Activated CD4-positive, alpha-beta T cell treated with anti-CD3 and anti-CD28 coated beads, Interleukin-2, amount 10 ng/mL, durations not matched to agents 7 days and 5 days (primary cell): ENCODE data around the gene HOATZ. TPM values are rescaled to one million over a fixed set of nuclear protein-coding genes. Genes with fewer than 3 reads are reported as not detected.

Experiments
- CTCF ChIA-PET: fragments of 350-600 bp; sonication (Branson Sonifier 250); formaldehyde crosslinking; loops from one replicate; lab custom pipeline; 2021; ENCODE audit warnings: antibody characterized with exemption; lab: Charles Lee
- POLR2A ChIA-PET: fragments of 350-600 bp; sonication (Branson Sonifier 250); formaldehyde crosslinking; loops from one replicate; lab custom pipeline; 2021; ENCODE audit warnings: antibody characterized with exemption; lab: Charles Lee
- DNase-seq: peaks from one replicate; pipeline ENCODE4 v3.0.0-alpha.2; 2020
- H3K27ac Mint-ChIP-seq: one replicate; pipeline ENCODE4 v1.8.0; 2021; ENCODE audit warnings: mild to moderate bottlenecking, moderate library complexity, mixed read lengths
- H3K27me3 Mint-ChIP-seq: one replicate; pipeline ENCODE4 v1.8.0; 2021; ENCODE audit warnings: mixed read lengths
- H3K36me3 Mint-ChIP-seq: one replicate; pipeline ENCODE4 v1.8.0; 2021; ENCODE audit warnings: low read depth, mixed read lengths
- H3K4me1 Mint-ChIP-seq: one replicate; pipeline ENCODE4 v1.8.0; 2021; ENCODE audit warnings: mixed read lengths
- H3K4me3 Mint-ChIP-seq: one replicate; pipeline ENCODE4 v1.8.0; 2021; ENCODE audit warnings: mild to moderate bottlenecking, moderate library complexity, mixed read lengths
- H3K9me3 Mint-ChIP-seq: one replicate; pipeline ENCODE4 v1.8.0; 2021; ENCODE audit warnings: mixed read lengths
- total RNA-seq, 2 experiments: library from RNA; stranded (reverse); gene quantifications; one replicate each; pipeline ENCODE4 v1.2.3, GENCODE V29; 2021

Gene HOATZ
- total RNA-seq, 2 experiments from 2014 or later = not detected

- Mint-ChIP-seq H3K27me3 (peaks cover 4% of the 10 kb centered on the region), H3K4me1 (no peaks in the 10 kb centered on the region), H3K27ac (no peak overlapping the region), H3K4me3 (no peak overlapping the region), H3K9me3 (peaks cover 3% of the 10 kb centered on the region), H3K36me3 (peaks cover 5% of the 10 kb centered on the region)
- ChIA-PET POLR2A (no interaction called here), CTCF (interaction anchor here (0.6 to 1.2 kb wide), 2 partner anchors 14 to 218 kb away, joined by 3 read pairs; no protein-coding TSS in a partner anchor)
- no peak for DNase-seq
Observed at GRCh38 chr11:111559800-111560464, 45.4 kb downstream of the HOATZ start.

- Mint-ChIP-seq H3K9me3 (no peaks in the 10 kb centered on the region), H3K4me3 (no peak overlapping the region), H3K4me1 (no peaks in the 10 kb centered on the region), H3K27ac (no peak overlapping the region), H3K36me3 (peaks cover 1% of the 10 kb centered on the region), H3K27me3 (peaks cover 1% of the 10 kb centered on the region)
- DNase-seq = no peak
- ChIA-PET POLR2A (no interaction called here), CTCF (interaction anchor here (1.2 kb wide), 1 partner anchor 13 kb away, joined by 3 read pairs; no protein-coding TSS in a partner anchor)
Observed at GRCh38 chr11:111560800-111561199, 46.2 kb downstream of the HOATZ start.

- Mint-ChIP-seq H3K9me3 (no peaks in the 10 kb centered on the region), H3K27ac (no peak overlapping the region), H3K27me3 (peaks cover 1% of the 10 kb centered on the region), H3K36me3 (peaks cover 1% of the 10 kb centered on the region), H3K4me1 (no peaks in the 10 kb centered on the region), H3K4me3 (no peak overlapping the region)
- POLR2A ChIA-PET = no interaction called here
- DNase-seq = no peak
- CTCF ChIA-PET = interaction anchor here (0.6 to 1.6 kb wide), 3 partner anchors 9 to 1071 kb away, joined by 3 to 7 read pairs (median 3); no protein-coding TSS in a partner anchor
Observed at GRCh38 chr11:111561306-111561705, 46.7 kb downstream of the HOATZ start.

GRCh38 chr11:111561791-111562325 lies 47.3 kb downstream of the HOATZ start:
- ChIA-PET CTCF (interaction anchor here (0.6 to 1.6 kb wide), 3 partner anchors 10 to 1072 kb away, joined by 3 to 7 read pairs (median 3); no protein-coding TSS in a partner anchor), POLR2A (no interaction called here)
- Mint-ChIP-seq H3K27ac (no peak overlapping the region), H3K27me3 (peaks cover 1% of the 10 kb centered on the region), H3K36me3 (no peaks in the 10 kb centered on the region), H3K4me3 (no peak overlapping the region), H3K4me1 (no peaks in the 10 kb centered on the region), H3K9me3 (no peaks in the 10 kb centered on the region)
- DNase-seq = no peak

- no peak overlapping the region for H3K27ac Mint-ChIP-seq
- no peak overlapping the region for H3K4me3 Mint-ChIP-seq
- H3K27me3 Mint-ChIP-seq = no peaks in the 10 kb centered on the region
- CTCF ChIA-PET = interaction anchor here (0.7 to 1.6 kb wide), 3 partner anchors 11 to 117 kb away, joined by 3 to 7 read pairs (median 4); no protein-coding TSS in a partner anchor
- no peaks in the 10 kb centered on the region for H3K9me3 Mint-ChIP-seq
- no peaks in the 10 kb centered on the region for H3K4me1 Mint-ChIP-seq
- POLR2A ChIA-PET = no interaction called here
- no peak for DNase-seq
- H3K36me3 Mint-ChIP-seq = no peaks in the 10 kb centered on the region
Observed at GRCh38 chr11:111562692-111563389, 48.3 kb downstream of the HOATZ start.

GRCh38 chr11:111565114-111565720 lies 50.6 kb downstream of the HOATZ start:
- H3K9me3 Mint-ChIP-seq = no peaks in the 10 kb centered on the region
- ChIA-PET CTCF (no interaction called here), POLR2A (no interaction called here)
- H3K4me3 Mint-ChIP-seq = no peak overlapping the region
- H3K27me3 Mint-ChIP-seq = no peaks in the 10 kb centered on the region
- DNase-seq = peak; percentile 73
- no peaks in the 10 kb centered on the region for H3K4me1 Mint-ChIP-seq
- no peaks in the 10 kb centered on the region for H3K36me3 Mint-ChIP-seq
- no peak overlapping the region for H3K27ac Mint-ChIP-seq

- no peak overlapping the region for H3K4me3 Mint-ChIP-seq
- ChIA-PET POLR2A (no interaction called here), CTCF (interaction anchor here (0.8 to 1.3 kb wide), 2 partner anchors 210 to 360 kb away, joined by 3 read pairs; no protein-coding TSS in a partner anchor)
- no peaks in the 10 kb centered on the region for H3K36me3 Mint-ChIP-seq
- H3K27ac Mint-ChIP-seq = no peak overlapping the region
- H3K4me1 Mint-ChIP-seq = no peaks in the 10 kb centered on the region
- H3K27me3 Mint-ChIP-seq = peaks cover 6% of the 10 kb centered on the region
- DNase-seq = no peak
- H3K9me3 Mint-ChIP-seq = no peaks in the 10 kb centered on the region
Observed at GRCh38 chr11:111566324-111566723, 51.7 kb downstream of the HOATZ start.

GRCh38 chr11:111569476-111569875 lies 54.9 kb downstream of the HOATZ start:
- H3K9me3 Mint-ChIP-seq = no peaks in the 10 kb centered on the region
- no peak for DNase-seq
- H3K4me1 Mint-ChIP-seq = no peaks in the 10 kb centered on the region
- ChIA-PET CTCF (interaction anchor here (1.6 kb wide), 1 partner anchor 21 kb away, joined by 3 read pairs; no protein-coding TSS in a partner anchor), POLR2A (no interaction called here)
- no peak overlapping the region for H3K4me3 Mint-ChIP-seq
- no peaks in the 10 kb centered on the region for H3K36me3 Mint-ChIP-seq
- no peak overlapping the region for H3K27ac Mint-ChIP-seq
- peaks cover 10% of the 10 kb centered on the region for H3K27me3 Mint-ChIP-seq

GRCh38 chr11:111570796-111571195 lies 56.2 kb downstream of the HOATZ start:
- H3K4me3 Mint-ChIP-seq = no peak overlapping the region
- ChIA-PET CTCF (interaction anchor here (0.5 to 1.6 kb wide), 2 partner anchors 19 to 34 kb away, joined by 3 read pairs; no protein-coding TSS in a partner anchor), POLR2A (no interaction called here)
- peaks cover 13% of the 10 kb centered on the region for H3K27me3 Mint-ChIP-seq
- no peaks in the 10 kb centered on the region for H3K9me3 Mint-ChIP-seq
- H3K4me1 Mint-ChIP-seq = no peaks in the 10 kb centered on the region
- H3K27ac Mint-ChIP-seq = no peak overlapping the region
- no peak for DNase-seq
- H3K36me3 Mint-ChIP-seq = no peaks in the 10 kb centered on the region

- Mint-ChIP-seq H3K4me3 (no peak overlapping the region), H3K4me1 (no peaks in the 10 kb centered on the region), H3K27ac (no peak overlapping the region), H3K27me3 (peaks cover 13% of the 10 kb centered on the region), H3K36me3 (no peaks in the 10 kb centered on the region), H3K9me3 (no peaks in the 10 kb centered on the region)
- ChIA-PET CTCF (no interaction called here), POLR2A (no interaction called here)
- DNase-seq = no peak
Observed at GRCh38 chr11:111571829-111572501, 57.4 kb downstream of the HOATZ start.

GRCh38 chr11:111572581-111572980 lies 58.0 kb downstream of the HOATZ start:
- Mint-ChIP-seq H3K36me3 (no peaks in the 10 kb centered on the region), H3K27me3 (peaks cover 13% of the 10 kb centered on the region), H3K4me3 (no peak overlapping the region), H3K9me3 (no peaks in the 10 kb centered on the region), H3K4me1 (no peaks in the 10 kb centered on the region), H3K27ac (no peak overlapping the region)
- no peak for DNase-seq
- CTCF ChIA-PET = no interaction called here
- POLR2A ChIA-PET = no interaction called here

GRCh38 chr11:111573821-111574249 lies 59.3 kb downstream of the HOATZ start:
- no peaks in the 10 kb centered on the region for H3K9me3 Mint-ChIP-seq
- H3K4me1 Mint-ChIP-seq = no peaks in the 10 kb centered on the region
- peaks cover 13% of the 10 kb centered on the region for H3K27me3 Mint-ChIP-seq
- ChIA-PET POLR2A (no interaction called here), CTCF (interaction anchor here (0.6 to 1.0 kb wide), 2 partner anchors 13 to 381 kb away, joined by 3 read pairs; no protein-coding TSS in a partner anchor)
- DNase-seq = no peak
- no peak overlapping the region for H3K27ac Mint-ChIP-seq
- no peak overlapping the region for H3K4me3 Mint-ChIP-seq
- H3K36me3 Mint-ChIP-seq = no peaks in the 10 kb centered on the region
